SK-N-SH treated with all-trans-retinoic acid at 6 μM for 48 hours (cell line): ENCODE results near the gene PLPPR4.

ENCODE experiments used
- ATAC-seq: fragments of 200-7000 bp; cut with Tn5 transposase; 3 replicates; pipeline ENCODE4 v1.9.1; 2020; ENCODE audit warnings: mild to moderate bottlenecking, moderate library complexity
- ARNTL ChIP-seq: fragments of 450-650 bp; formaldehyde crosslinking; IDR thresholded peaks from 2 replicates; pipeline ENCODE4 v1.5.0; 2020; ENCODE audit warnings: low read depth, mild to moderate bottlenecking, moderate library complexity, borderline replicate concordance
- BACH2 ChIP-seq: fragments of 250-450 bp; sonication (Bioruptor Pico); IDR thresholded peaks from 2 replicates; pipeline ENCODE4 v1.9.0; 2021; ENCODE audit warnings: mild to moderate bottlenecking, borderline replicate concordance
- CSDC2 ChIP-seq: fragments of 250-450 bp; sonication (Bioruptor Pico); IDR thresholded peaks from 2 replicates; pipeline ENCODE4 v1.5.0; 2020; ENCODE audit warnings: mild to moderate bottlenecking, moderate library complexity
- ESRRG ChIP-seq: fragments of 250-450 bp; sonication (Bioruptor Pico); IDR thresholded peaks from 2 replicates; pipeline ENCODE4 v1.6.1; 2021; ENCODE audit warnings: mild to moderate bottlenecking
- OSR1 ChIP-seq: fragments of 250-450 bp; sonication (Bioruptor Pico); IDR thresholded peaks from 2 replicates; pipeline ENCODE4 v1.8.0; 2022; ENCODE audit warnings: moderate library complexity, mild to moderate bottlenecking, inconsistent platforms
- PPARA ChIP-seq: fragments of 250-450 bp; sonication (Bioruptor Pico); IDR thresholded peaks from 2 replicates; pipeline ENCODE4 v1.5.0; 2020; ENCODE audit warnings: mild to moderate bottlenecking, borderline replicate concordance
- SNAI2 ChIP-seq: fragments of 250-450 bp; sonication (Bioruptor Pico); IDR thresholded peaks from 2 replicates; pipeline ENCODE4 v1.5.0; 2020; ENCODE audit warnings: mild to moderate bottlenecking, moderate library complexity
- TCF4 ChIP-seq: fragments of 250-450 bp; sonication (Bioruptor Pico); IDR thresholded peaks from 2 replicates; pipeline ENCODE4 v1.8.0; 2021; ENCODE audit warnings: mild to moderate bottlenecking, moderate library complexity, borderline replicate concordance
- ZC3H10 ChIP-seq: fragments of 250-450 bp; sonication (Bioruptor Pico); IDR thresholded peaks from 2 replicates; pipeline ENCODE4 v1.5.1; 2021; ENCODE audit warnings: mild to moderate bottlenecking, moderate library complexity
- ZFP3 ChIP-seq: fragments of 250-450 bp; sonication (Bioruptor Pico); IDR thresholded peaks from 2 replicates; pipeline ENCODE4 v1.5.0; 2020; ENCODE audit warnings: mild to moderate bottlenecking, moderate library complexity
- ZFP30 ChIP-seq: fragments of 450-650 bp; formaldehyde crosslinking; IDR thresholded peaks from 2 replicates; pipeline ENCODE4 v1.5.0; 2022; ENCODE audit warnings: mild to moderate bottlenecking, moderate library complexity
- ZNF70 ChIP-seq: fragments of 450-650 bp; formaldehyde crosslinking; IDR thresholded peaks from 2 replicates; pipeline ENCODE4 v1.5.0; 2020; ENCODE audit warnings: mild to moderate bottlenecking, moderate library complexity
- ZNF8 ChIP-seq: fragments of 450-650 bp; formaldehyde crosslinking; IDR thresholded peaks from 2 replicates; pipeline ENCODE4 v1.5.0; 2020; ENCODE audit warnings: mild to moderate bottlenecking, moderate library complexity
- TF ChIP-seq, protein P1 (sequence below): fragments of 250-450 bp; sonication (Bioruptor Pico); IDR thresholded peaks from 2 replicates; pipeline ENCODE4 v1.8.0; 2021; ENCODE audit warnings: low read depth, mild to moderate bottlenecking, moderate library complexity, borderline replicate concordance
- TF ChIP-seq, protein P2 (sequence below): fragments of 250-450 bp; sonication (Bioruptor Pico); IDR thresholded peaks from 2 replicates; pipeline ENCODE4 v1.5.0; 2020; ENCODE audit warnings: mild to moderate bottlenecking, moderate library complexity
- TF ChIP-seq, protein P3 (sequence below): fragments of 250-450 bp; sonication (Bioruptor Pico); IDR thresholded peaks from 2 replicates; pipeline ENCODE4 v1.8.0; 2020; ENCODE audit warnings: mild to moderate bottlenecking, moderate library complexity, borderline replicate concordance
- TF ChIP-seq, protein P4 (sequence below): fragments of 250-450 bp; sonication (Bioruptor Pico); IDR thresholded peaks from 2 replicates; pipeline ENCODE4 v1.5.1; 2021; ENCODE audit warnings: mild to moderate bottlenecking, moderate library complexity

The PLPPR4 gene

DNA sequence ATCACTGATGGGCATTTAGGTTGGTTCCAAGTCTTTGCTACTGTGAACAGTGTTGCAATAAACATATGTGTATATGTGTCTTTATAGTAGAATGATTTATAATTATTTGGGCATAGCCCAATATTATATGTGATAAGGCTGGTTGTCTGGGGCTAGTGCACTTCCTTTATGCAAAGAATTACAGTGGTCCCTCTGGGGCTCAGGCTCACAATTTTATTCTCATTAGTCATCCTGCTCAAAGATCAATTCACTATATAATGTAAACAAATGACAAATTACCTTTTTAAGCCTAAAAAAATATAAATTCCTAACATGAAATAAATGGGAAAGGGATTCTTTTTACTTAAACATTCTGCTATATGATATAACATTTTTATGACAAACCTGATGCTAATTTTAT is 5.0 kb downstream of the PLPPR4 start:
- TF ChIP-seq, protein P1, sequence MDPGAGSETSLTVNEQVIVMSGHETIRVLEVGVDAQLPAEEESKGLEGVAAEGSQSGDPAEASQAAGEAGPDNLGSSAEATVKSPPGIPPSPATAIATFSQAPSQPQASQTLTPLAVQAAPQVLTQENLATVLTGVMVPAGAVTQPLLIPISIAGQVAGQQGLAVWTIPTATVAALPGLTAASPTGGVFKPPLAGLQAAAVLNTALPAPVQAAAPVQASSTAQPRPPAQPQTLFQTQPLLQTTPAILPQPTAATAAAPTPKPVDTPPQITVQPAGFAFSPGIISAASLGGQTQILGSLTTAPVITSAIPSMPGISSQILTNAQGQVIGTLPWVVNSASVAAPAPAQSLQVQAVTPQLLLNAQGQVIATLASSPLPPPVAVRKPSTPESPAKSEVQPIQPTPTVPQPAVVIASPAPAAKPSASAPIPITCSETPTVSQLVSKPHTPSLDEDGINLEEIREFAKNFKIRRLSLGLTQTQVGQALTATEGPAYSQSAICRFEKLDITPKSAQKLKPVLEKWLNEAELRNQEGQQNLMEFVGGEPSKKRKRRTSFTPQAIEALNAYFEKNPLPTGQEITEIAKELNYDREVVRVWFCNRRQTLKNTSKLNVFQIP (CRISPR knock-in tag) = no peak
- ATAC-seq = no peak

DNA sequence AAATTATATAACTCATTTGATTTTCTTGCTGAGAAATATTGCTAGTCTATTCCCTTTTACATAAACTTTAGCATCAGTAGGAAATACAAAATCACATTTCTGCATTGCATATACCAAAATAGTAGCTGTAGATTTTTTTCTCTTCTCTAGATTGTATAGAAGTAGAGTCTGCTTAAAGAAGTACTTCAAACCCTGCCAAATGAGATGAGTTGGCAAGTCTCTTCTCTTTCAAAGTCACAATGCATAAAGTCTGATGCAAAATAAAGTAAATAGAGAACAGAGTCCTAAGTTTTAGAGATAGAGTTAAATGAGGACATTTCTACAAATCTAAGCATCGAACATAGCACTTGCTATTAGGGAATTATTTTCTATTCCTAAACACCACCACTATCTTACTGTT is 6.4 kb downstream of the PLPPR4 start:
- no peak for TF ChIP-seq ZNF70 (CRISPR knock-in tag)
- no peak for TF ChIP-seq ZFP3 (CRISPR knock-in tag)
- TF ChIP-seq, protein P2, sequence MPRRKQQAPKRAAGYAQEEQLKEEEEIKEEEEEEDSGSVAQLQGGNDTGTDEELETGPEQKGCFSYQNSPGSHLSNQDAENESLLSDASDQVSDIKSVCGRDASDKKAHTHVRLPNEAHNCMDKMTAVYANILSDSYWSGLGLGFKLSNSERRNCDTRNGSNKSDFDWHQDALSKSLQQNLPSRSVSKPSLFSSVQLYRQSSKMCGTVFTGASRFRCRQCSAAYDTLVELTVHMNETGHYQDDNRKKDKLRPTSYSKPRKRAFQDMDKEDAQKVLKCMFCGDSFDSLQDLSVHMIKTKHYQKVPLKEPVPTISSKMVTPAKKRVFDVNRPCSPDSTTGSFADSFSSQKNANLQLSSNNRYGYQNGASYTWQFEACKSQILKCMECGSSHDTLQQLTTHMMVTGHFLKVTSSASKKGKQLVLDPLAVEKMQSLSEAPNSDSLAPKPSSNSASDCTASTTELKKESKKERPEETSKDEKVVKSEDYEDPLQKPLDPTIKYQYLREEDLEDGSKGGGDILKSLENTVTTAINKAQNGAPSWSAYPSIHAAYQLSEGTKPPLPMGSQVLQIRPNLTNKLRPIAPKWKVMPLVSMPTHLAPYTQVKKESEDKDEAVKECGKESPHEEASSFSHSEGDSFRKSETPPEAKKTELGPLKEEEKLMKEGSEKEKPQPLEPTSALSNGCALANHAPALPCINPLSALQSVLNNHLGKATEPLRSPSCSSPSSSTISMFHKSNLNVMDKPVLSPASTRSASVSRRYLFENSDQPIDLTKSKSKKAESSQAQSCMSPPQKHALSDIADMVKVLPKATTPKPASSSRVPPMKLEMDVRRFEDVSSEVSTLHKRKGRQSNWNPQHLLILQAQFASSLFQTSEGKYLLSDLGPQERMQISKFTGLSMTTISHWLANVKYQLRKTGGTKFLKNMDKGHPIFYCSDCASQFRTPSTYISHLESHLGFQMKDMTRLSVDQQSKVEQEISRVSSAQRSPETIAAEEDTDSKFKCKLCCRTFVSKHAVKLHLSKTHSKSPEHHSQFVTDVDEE (CRISPR knock-in tag) = no peak
- no peak for TF ChIP-seq TCF4 (CRISPR knock-in tag)
- TF ChIP-seq BACH2 = no peak
- TF ChIP-seq ZNF8 = no peak
- no peak for TF ChIP-seq ZFP30
- TF ChIP-seq, protein P3, sequence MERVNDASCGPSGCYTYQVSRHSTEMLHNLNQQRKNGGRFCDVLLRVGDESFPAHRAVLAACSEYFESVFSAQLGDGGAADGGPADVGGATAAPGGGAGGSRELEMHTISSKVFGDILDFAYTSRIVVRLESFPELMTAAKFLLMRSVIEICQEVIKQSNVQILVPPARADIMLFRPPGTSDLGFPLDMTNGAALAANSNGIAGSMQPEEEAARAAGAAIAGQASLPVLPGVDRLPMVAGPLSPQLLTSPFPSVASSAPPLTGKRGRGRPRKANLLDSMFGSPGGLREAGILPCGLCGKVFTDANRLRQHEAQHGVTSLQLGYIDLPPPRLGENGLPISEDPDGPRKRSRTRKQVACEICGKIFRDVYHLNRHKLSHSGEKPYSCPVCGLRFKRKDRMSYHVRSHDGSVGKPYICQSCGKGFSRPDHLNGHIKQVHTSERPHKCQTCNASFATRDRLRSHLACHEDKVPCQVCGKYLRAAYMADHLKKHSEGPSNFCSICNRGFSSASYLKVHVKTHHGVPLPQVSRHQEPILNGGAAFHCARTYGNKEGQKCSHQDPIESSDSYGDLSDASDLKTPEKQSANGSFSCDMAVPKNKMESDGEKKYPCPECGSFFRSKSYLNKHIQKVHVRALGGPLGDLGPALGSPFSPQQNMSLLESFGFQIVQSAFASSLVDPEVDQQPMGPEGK (CRISPR knock-in tag) = no peak
- no peak for TF ChIP-seq SNAI2 (CRISPR knock-in tag)
- TF ChIP-seq ZC3H10 (CRISPR knock-in tag) = no peak
- no peak for TF ChIP-seq PPARA (CRISPR knock-in tag)
- no peak for TF ChIP-seq OSR1 (CRISPR knock-in tag)
- TF ChIP-seq, protein P4, sequence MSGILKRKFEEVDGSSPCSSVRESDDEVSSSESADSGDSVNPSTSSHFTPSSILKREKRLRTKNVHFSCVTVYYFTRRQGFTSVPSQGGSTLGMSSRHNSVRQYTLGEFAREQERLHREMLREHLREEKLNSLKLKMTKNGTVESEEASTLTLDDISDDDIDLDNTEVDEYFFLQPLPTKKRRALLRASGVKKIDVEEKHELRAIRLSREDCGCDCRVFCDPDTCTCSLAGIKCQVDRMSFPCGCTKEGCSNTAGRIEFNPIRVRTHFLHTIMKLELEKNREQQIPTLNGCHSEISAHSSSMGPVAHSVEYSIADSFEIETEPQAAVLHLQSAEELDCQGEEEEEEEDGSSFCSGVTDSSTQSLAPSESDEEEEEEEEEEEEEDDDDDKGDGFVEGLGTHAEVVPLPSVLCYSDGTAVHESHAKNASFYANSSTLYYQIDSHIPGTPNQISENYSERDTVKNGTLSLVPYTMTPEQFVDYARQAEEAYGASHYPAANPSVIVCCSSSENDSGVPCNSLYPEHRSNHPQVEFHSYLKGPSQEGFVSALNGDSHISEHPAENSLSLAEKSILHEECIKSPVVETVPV = no peak
- TF ChIP-seq, protein P1 (CRISPR knock-in tag) = no peak
- ATAC-seq = no peak

DNA sequence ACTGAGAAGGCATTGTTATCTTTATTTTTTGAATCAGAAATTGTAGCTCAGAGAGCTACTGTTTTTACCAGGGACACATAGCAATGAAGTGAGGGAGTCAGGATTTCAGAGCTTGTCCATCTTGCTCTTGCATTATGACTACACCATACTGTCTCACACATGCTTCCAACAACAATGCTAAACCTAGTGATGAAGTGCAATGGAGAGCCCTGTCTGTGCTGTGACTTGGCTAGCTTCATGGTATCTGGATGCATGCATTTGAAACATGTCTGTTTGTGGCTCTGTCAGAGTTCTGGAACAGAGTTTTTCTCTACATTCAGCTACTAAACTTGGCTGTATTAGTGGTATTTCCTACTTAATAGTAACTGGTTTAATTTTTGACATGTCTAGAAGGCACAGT is 7.0 kb downstream of the PLPPR4 start:
- no peak for ATAC-seq
- no peak for TF ChIP-seq ARNTL
- no peak for TF ChIP-seq BACH2
- no peak for TF ChIP-seq CSDC2 (CRISPR knock-in tag)
- TF ChIP-seq, all 23 proteins: peak for 0

DNA sequence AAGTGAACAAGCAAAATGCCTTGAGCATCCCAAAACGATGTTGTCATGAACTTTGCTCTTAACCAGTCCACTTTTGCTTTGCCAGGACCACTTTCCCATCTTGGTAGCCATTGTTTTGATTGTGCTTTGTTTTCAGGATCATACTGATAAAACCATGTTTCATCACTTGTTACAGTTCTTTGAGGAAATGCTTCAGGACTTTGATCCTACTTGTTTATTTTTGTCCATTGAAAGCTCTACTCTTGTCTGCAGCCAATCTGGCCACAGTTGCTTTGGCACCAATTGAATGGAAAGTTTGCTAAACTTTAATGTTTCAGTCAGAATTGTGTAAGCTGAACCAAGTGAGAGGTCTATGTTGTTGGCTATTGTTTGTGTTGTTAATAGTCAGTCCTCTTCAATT is 12.8 kb downstream of the PLPPR4 start:
- TF ChIP-seq, protein P4 = no peak
- no peak for TF ChIP-seq ESRRG
- no peak for ATAC-seq
